ENCODE data around the gene NPAS4.

DNA sequence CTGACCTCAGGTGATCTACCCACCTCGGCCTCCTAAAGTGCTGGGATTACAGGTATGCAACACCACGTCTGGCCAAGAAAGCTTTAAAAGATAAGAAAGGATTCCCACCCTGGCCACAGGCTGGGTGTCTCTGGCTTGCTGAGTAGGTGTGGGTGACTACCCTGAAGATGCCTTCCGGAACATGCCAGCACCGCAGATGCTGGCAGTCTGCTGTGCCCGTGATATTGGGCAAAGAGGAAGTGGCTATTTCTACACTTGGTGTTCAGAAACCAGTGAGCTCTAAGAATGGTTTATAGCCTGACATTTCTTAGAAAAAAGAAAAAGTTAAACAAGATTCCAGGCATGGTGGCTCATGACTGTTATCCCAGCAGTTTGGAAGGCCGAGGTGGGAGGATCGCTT, 11.8 kb downstream of the NPAS4 start:
- TF ChIP-seq POLR2AphosphoS5 (IDR thresholded peaks at IDR 0.05; ENCODE audit: insufficient read depth in 1 of 2, low read depth in 1 of 2) = no peak
- TF ChIP-seq, protein P1, sequence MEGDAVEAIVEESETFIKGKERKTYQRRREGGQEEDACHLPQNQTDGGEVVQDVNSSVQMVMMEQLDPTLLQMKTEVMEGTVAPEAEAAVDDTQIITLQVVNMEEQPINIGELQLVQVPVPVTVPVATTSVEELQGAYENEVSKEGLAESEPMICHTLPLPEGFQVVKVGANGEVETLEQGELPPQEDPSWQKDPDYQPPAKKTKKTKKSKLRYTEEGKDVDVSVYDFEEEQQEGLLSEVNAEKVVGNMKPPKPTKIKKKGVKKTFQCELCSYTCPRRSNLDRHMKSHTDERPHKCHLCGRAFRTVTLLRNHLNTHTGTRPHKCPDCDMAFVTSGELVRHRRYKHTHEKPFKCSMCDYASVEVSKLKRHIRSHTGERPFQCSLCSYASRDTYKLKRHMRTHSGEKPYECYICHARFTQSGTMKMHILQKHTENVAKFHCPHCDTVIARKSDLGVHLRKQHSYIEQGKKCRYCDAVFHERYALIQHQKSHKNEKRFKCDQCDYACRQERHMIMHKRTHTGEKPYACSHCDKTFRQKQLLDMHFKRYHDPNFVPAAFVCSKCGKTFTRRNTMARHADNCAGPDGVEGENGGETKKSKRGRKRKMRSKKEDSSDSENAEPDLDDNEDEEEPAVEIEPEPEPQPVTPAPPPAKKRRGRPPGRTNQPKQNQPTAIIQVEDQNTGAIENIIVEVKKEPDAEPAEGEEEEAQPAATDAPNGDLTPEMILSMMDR (IDR thresholded peaks at IDR 0.05) = no peak
- TF ChIP-seq POLR2A (IDR thresholded peaks at IDR 0.05) = no peak

All from vagina (tissue), 2 donors.